Measurements from ENCODE around the gene IGFBP5. TPM values are rescaled to one million over a fixed set of nuclear protein-coding genes. Genes with fewer than 3 reads are reported as not detected.

IGFBP5 gene
- total RNA-seq, 2 experiments from 2014 or later, result not detected

DNA sequence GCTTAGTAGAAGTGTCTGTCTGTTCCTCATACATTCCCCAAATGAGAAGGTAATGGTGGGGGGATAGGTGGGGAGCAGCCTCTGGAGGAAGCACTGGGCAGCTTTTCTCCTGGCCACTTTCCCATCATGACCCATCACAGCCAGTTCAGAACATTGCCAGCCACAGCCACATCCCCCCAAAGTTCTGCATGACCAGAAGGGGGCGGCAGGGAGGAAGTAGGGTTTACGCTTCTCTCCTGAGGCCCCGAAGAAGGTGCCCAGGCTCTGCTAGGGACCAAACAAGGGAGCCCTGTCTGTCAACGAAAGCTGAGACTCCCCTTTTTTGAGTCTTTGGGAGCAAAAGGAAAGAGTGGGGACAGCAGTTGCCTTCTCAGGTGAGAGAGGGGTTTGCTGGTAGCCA, 7.7 kb downstream of the IGFBP5 start:
- DNase-seq, result peak; percentile 58
- intact Hi-C loops (cut with micrococcal nuclease), result no loop called here
- no peak for ATAC-seq
- H3K4me3 Mint-ChIP-seq, result no peak overlapping the region
- no peaks in the 10 kb centered on the region for H3K9me3 Mint-ChIP-seq
- H3K27ac Mint-ChIP-seq, result no peak overlapping the region
- peak; percentile 61 for TF ChIP-seq CTCF (IDR thresholded peaks at IDR 0.05)
- H3K4me1 Mint-ChIP-seq (ENCODE audit: low read depth), result peaks cover 11% of the 10 kb centered on the region
- peaks cover 42% of the 10 kb centered on the region for H3K27me3 Mint-ChIP-seq
- POLR2A ChIA-PET, result interaction anchor here (1.1 kb wide), 1 partner anchor 181 kb away, joined by 3 read pairs; no protein-coding TSS in a partner anchor
- CTCF ChIA-PET, result interaction anchor here (0.6 to 3.0 kb wide), 7 partner anchors 10 to 1025 kb away, joined by 3 to 9 read pairs (median 4); no protein-coding TSS in a partner anchor
- H3K36me3 Mint-ChIP-seq (ENCODE audit: low read depth), result no peaks in the 10 kb centered on the region

DNA sequence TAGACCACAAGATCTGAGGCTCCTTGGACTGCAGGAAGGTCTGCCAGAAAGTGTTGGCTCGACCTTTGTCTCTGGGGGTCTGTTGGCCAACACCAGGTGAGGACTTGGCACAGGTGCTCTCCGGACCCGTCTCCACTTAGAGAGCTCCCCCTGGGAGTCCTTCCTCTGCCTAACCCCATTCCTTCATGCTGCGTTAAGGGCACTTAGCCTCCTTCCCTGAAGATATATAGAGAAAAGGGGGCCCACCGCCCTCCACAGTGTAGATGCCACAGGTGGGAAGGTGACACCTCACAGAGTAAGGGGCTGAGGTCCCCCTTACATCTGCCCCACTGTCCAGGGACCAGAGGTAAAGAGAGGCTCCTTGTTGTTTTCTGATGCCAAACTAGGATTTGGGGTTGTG, 8.2 kb downstream of the IGFBP5 start:
- peaks cover 10% of the 10 kb centered on the region for H3K4me1 Mint-ChIP-seq (ENCODE audit: low read depth)
- no peaks in the 10 kb centered on the region for H3K36me3 Mint-ChIP-seq (ENCODE audit: low read depth)
- intact Hi-C loops (cut with micrococcal nuclease), result no loop called here
- no peak overlapping the region for H3K27ac Mint-ChIP-seq
- TF ChIP-seq CTCF (IDR thresholded peaks at IDR 0.05), result no peak
- DNase-seq (no peak), ATAC-seq (no peak)
- no peaks in the 10 kb centered on the region for H3K9me3 Mint-ChIP-seq
- peaks cover 41% of the 10 kb centered on the region for H3K27me3 Mint-ChIP-seq
- CTCF ChIA-PET, result interaction anchor here (1.0 to 3.0 kb wide), 7 partner anchors 10 to 1026 kb away, joined by 3 to 9 read pairs (median 4); no protein-coding TSS in a partner anchor
- no peak overlapping the region for H3K4me3 Mint-ChIP-seq
- POLR2A ChIA-PET, result interaction anchor here (1.1 kb wide), 1 partner anchor 181 kb away, joined by 3 read pairs; no protein-coding TSS in a partner anchor

DNA sequence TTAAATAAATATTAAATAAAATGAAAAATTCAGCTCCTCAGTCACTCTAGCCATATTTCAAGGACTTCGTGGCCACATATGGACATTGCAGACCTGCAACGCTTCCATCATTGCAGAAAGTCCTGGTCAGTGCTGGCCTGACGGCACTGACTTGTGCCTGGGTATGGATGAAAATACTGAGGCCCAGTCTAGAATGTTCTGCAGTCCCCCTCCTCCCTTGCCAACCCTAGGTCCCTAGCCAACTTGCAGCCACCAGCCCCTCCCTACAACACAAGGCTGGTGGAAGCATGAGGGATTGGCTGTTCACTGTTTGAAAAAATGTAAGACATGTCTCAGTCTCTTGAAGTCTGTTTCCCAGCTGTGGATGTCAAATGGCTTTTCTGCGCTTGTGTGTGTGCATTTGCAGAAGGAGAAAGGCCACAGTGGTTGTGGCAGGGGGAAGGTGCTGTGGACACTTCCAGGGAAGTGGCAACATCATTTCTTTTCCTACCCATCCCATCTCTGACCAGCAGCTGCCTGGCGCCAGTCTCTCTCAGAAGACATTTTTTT, 9.9 kb downstream of the IGFBP5 start:
- no peak for DNase-seq
- H3K27me3 Mint-ChIP-seq, result peaks cover 34% of the 10 kb centered on the region
- no peak for TF ChIP-seq CTCF (IDR thresholded peaks at IDR 0.05)
- peaks cover 7% of the 10 kb centered on the region for H3K4me1 Mint-ChIP-seq (ENCODE audit: low read depth)
- POLR2A ChIA-PET, result interaction anchor here (1.1 kb wide), 1 partner anchor 13 kb away, joined by 3 read pairs; no protein-coding TSS in a partner anchor
- no peak overlapping the region for H3K4me3 Mint-ChIP-seq
- no peaks in the 10 kb centered on the region for H3K36me3 Mint-ChIP-seq (ENCODE audit: low read depth)
- CTCF ChIA-PET, result interaction anchor here (0.7 to 0.8 kb wide), 2 partner anchors 18 to 965 kb away, joined by 3 to 4 read pairs; no protein-coding TSS in a partner anchor
- H3K27ac Mint-ChIP-seq, result no peak overlapping the region
- no peak for ATAC-seq
- intact Hi-C loops (cut with micrococcal nuclease), result no loop called here
- H3K9me3 Mint-ChIP-seq, result no peaks in the 10 kb centered on the region

DNA sequence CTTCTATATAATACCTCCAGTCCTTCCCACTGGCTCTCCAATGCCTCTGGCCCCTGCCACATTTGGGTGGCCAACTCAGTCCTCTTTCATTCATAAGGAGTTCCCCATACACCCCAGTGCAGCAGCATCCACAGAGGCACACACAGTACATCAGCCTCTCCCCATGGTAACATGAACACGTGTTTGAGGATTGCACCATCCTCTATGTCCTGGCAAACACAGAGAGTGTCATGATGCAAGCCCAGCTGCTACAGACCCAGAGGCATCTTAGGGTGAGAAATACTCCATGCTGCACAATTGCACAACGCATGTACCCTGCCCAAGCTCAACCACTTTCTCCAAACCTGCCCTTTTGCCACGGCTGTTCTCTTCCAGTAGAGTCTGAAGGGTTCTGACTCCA, 11.5 kb downstream of the IGFBP5 start:
- Mint-ChIP-seq H3K27ac (no peak overlapping the region), H3K4me1 (ENCODE audit: low read depth) (peaks cover 7% of the 10 kb centered on the region), H3K4me3 (no peak overlapping the region), H3K27me3 (peaks cover 24% of the 10 kb centered on the region), H3K9me3 (no peaks in the 10 kb centered on the region), H3K36me3 (ENCODE audit: low read depth) (no peaks in the 10 kb centered on the region)
- POLR2A ChIA-PET, result interaction anchor here (1.2 kb wide), 1 partner anchor 33 kb away, joined by 4 read pairs; no protein-coding TSS in a partner anchor
- CTCF ChIA-PET, result interaction anchor here (1.4 kb wide), 1 partner anchor 1029 kb away, joined by 5 read pairs; no protein-coding TSS in a partner anchor
- no peak for TF ChIP-seq CTCF (IDR thresholded peaks at IDR 0.05)
- intact Hi-C loops (cut with micrococcal nuclease), result loop anchor here (5.0 kb wide), 2 partner anchors 828 to 1028 kb away; no protein-coding TSS in a partner anchor
- ATAC-seq (no peak), DNase-seq (no peak)

DNA sequence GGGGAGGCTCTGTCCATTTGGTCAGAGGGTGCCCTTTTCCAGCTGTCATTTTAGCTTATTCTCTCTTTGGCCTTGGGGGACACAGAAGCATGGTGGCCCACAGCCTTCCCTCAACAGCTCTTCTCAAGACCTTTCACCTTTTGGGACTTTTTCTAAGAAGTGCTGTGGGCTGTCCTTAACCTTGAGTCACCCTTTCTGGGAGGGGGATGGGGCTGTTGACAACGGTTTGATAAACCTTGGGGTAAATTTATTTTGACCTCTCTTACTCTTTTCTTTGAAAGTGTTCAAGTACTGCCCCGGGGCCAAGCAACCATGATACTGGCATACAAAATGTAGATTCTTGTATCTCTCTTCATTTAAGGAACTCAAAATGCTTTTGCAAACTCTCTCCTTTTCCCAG, 13.7 kb downstream of the IGFBP5 start:
- no peak for TF ChIP-seq CTCF (IDR thresholded peaks at IDR 0.05)
- ATAC-seq, result no peak
- DNase-seq, result no peak
- ChIA-PET POLR2A (no interaction called here), CTCF (interaction anchor here (0.7 to 2.4 kb wide), 22 partner anchors 12 to 1032 kb away, joined by 3 to 9 read pairs (median 3); partner anchors contain the start of gene IGFBP5)
- Mint-ChIP-seq H3K4me1 (ENCODE audit: low read depth) (peaks cover 7% of the 10 kb centered on the region), H3K27me3 (peaks cover 21% of the 10 kb centered on the region), H3K36me3 (ENCODE audit: low read depth) (no peaks in the 10 kb centered on the region), H3K9me3 (no peaks in the 10 kb centered on the region), H3K4me3 (no peak overlapping the region), H3K27ac (no peak overlapping the region)
- intact Hi-C loops (cut with micrococcal nuclease), result loop anchor here (5.0 kb wide), 2 partner anchors 831 to 1031 kb away; no protein-coding TSS in a partner anchor
